H1 (cell line): Measurements from ENCODE around the gene ZRANB3.

Experiments used
- CTCF ChIP-seq, 3 experiments: IDR thresholded peaks; 1 replicate in 2 of 3; 2 replicates in 1 of 3; pipeline versions ENCODE4 v1.5.1 to v1.6.1; 2011; ENCODE audit warnings: low read length in 3 of 3, mild to moderate bottlenecking in 3 of 3, inconsistent platforms in 2 of 3, low read depth in 1 of 3, moderate library complexity in 1 of 3; ENCODE audit not compliant: insufficient read depth in 1 of 3; ENCODE audit errors: control extremely low read depth in 1 of 3
- E2F6 ChIP-seq: IDR thresholded peaks from 2 replicates; pipeline ENCODE4 v1.6.1; 2012; ENCODE audit warnings: inconsistent platforms
- EP300 ChIP-seq, 2 experiments: IDR thresholded peaks; 1 replicate in 1 of 2; 2 replicates in 1 of 2; pipeline ENCODE4 v1.6.1; 2011 to 2012; ENCODE audit warnings: low read depth in 2 of 2, low read length in 2 of 2, mild to moderate bottlenecking in 2 of 2, borderline replicate concordance in 1 of 2, inconsistent platforms in 1 of 2, moderate library complexity in 1 of 2
- EZH2 ChIP-seq: fragments of 200-600 bp; sonication (generic); IDR thresholded peaks from 2 replicates; pipeline ENCODE4 v1.7.1; 2012; ENCODE audit warnings: low read depth, mild to moderate bottlenecking, moderate library complexity, low read length, inconsistent platforms; ENCODE audit not compliant: severe bottlenecking
- MAFK ChIP-seq: IDR thresholded peaks from 2 replicates; pipeline ENCODE4 v1.6.1; 2012; ENCODE audit warnings: low read depth, mild to moderate bottlenecking, improper control_type of control experiment, low read length

DNA sequence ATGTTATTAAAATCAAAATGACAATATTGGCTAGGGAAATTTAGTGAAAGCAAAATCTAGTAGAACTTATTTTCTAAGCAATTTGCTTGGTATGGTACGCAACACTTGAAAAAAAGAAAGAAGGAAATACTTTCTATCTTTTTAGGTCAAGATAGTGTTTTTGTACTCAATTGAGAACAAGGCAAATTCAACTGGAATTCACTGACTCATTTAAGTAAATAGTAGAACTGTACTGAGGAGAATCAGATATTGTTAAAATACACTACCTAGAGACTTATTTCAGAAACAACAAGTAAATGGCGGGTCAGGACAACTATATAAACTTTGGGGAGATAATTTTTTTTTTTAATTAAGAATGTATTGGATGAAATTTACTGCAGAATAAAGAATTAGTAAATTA is 18.9 kb downstream of the ZRANB3 start:
- TF ChIP-seq MAFK (no peak), CTCF (IDR thresholded peaks at IDR 0.05; ENCODE audit: control extremely low read depth in 1 of 3, insufficient read depth in 1 of 3, low read depth in 1 of 3, low read length in 3 of 3) (no peak), EZH2 (no peak), E2F6 (no peak), EP300 (IDR thresholded peaks at IDR 0.05; ENCODE audit: borderline replicate concordance in 1 of 2, low read depth in 2 of 2, low read length in 2 of 2) (no peak)
